IMR-90 (cell line): ENCODE results near the gene DIP2B. TPM values are rescaled to one million over a fixed set of nuclear protein-coding genes. Genes with fewer than 3 reads are reported as not detected.

Experiments used
- ATAC-seq: fragments of 200-7000 bp; cut with Tn5 transposase; 2 replicates; pipeline ENCODE4 v1.9.1; 2020; ENCODE audit warnings: low read depth, mild to moderate bottlenecking, moderate library complexity
- BruUV-seq: library from RNA; stranded (reverse); fragments of 400-500 nt; replicated peaks from 2 replicates; lab custom pipeline; 2021; lab: Mats Ljungman, UMichigan
- CTCF ChIA-PET: fragments of 300-600 bp; formaldehyde crosslinking; extraction: SDS; loops from one replicate; lab custom pipeline; 2021; ENCODE audit warnings: antibody characterized with exemption; lab: Yijun Ruan, JAX
- POLR2A ChIA-PET: fragments of 300-600 bp; sonication (Branson Sonifier 250); formaldehyde crosslinking; loops from one replicate; lab custom pipeline; 2022; ENCODE audit warnings: antibody characterized with exemption; ENCODE audit not compliant: unreplicated experiment; lab: Charles Lee
- DNase-seq: peaks from one replicate; pipeline ENCODE4 v3.0.0; 2013
- H2AFZ ChIP-seq: replicated peaks from 2 replicates; pipeline ENCODE3; 2013; ENCODE audit warnings: low read length, mild to moderate bottlenecking; ENCODE audit not compliant: poor library complexity
- H2AK5ac ChIP-seq: 2 replicates; pipeline ENCODE4 v1.6.1; 2013; ENCODE audit warnings: low read depth, low read length, inconsistent platforms
- H2AK9ac ChIP-seq: replicated peaks from 2 replicates; pipeline ENCODE3; 2013; ENCODE audit warnings: mild to moderate bottlenecking, low read depth, low read length, moderate library complexity; ENCODE audit not compliant: poor library complexity
- H2BK120ac ChIP-seq: 2 replicates; pipeline ENCODE4 v1.6.1; 2013; ENCODE audit warnings: low read depth, low read length, inconsistent platforms
- H2BK15ac ChIP-seq: 3 replicates; pipeline ENCODE4 v1.6.1; 2013; ENCODE audit warnings: low read depth, low read length, inconsistent platforms
- H2BK20ac ChIP-seq: 2 replicates; pipeline ENCODE4 v1.6.1; 2013; ENCODE audit warnings: low read depth, mild to moderate bottlenecking, inconsistent platforms, low read length, moderate library complexity
- H2BK5ac ChIP-seq: 2 replicates; pipeline ENCODE4 v1.6.1; 2013; ENCODE audit warnings: mild to moderate bottlenecking, low read depth, low read length, inconsistent platforms; ENCODE audit not compliant: poor library complexity, severe bottlenecking
- H3K14ac ChIP-seq: replicated peaks from 2 replicates; pipeline ENCODE4 v1.6.1; 2013; ENCODE audit warnings: low read depth, low read length, inconsistent platforms
- H3K18ac ChIP-seq: 2 replicates; pipeline ENCODE4 v1.6.1; 2013; ENCODE audit warnings: low read depth, low read length, control low read depth
- H3K23ac ChIP-seq: 2 replicates; pipeline ENCODE4 v1.6.1; 2013; ENCODE audit warnings: low read depth, low read length, inconsistent platforms
- H3K27ac ChIP-seq: 2 replicates; pipeline ENCODE4 v1.5.1; 2013; ENCODE audit warnings: mild to moderate bottlenecking, control low read depth, low read length; ENCODE audit not compliant: insufficient read depth
- H3K27me3 ChIP-seq: 2 replicates; pipeline ENCODE4 v1.6.1; 2013; ENCODE audit warnings: low read length; ENCODE audit not compliant: control insufficient read depth, insufficient read depth
- H3K36me3 ChIP-seq: 2 replicates; pipeline ENCODE4 v1.6.1; 2013; ENCODE audit warnings: low read length, mixed read lengths; ENCODE audit not compliant: control insufficient read depth, insufficient read depth
- H3K4ac ChIP-seq: 2 replicates; pipeline ENCODE4 v1.6.1; 2013; ENCODE audit warnings: low read depth, low read length, inconsistent platforms
- H3K4me1 ChIP-seq: 2 replicates; pipeline ENCODE4 v1.6.1; 2013; ENCODE audit warnings: low read length, mixed read lengths; ENCODE audit not compliant: control insufficient read depth, insufficient read depth
- H3K4me2 ChIP-seq: 2 replicates; pipeline ENCODE4 v1.6.1; 2013; ENCODE audit warnings: low read depth, mild to moderate bottlenecking, control low read depth, low read length, moderate library complexity
- H3K4me3 ChIP-seq: 2 replicates; pipeline ENCODE4 v1.5.1; 2013; ENCODE audit warnings: low read depth, mild to moderate bottlenecking, control low read depth, low read length, moderate library complexity; ENCODE audit not compliant: insufficient read depth
- H3K56ac ChIP-seq: 2 replicates; pipeline ENCODE4 v1.6.1; 2013; ENCODE audit warnings: low read length, inconsistent platforms; ENCODE audit not compliant: insufficient read depth; ENCODE audit errors: extremely low read depth
- H3K79me1 ChIP-seq, 2 experiments: 2 replicates each; pipeline ENCODE4 v1.6.1; 2013; ENCODE audit warnings: low read length in 2 of 2, inconsistent platforms in 1 of 2, low read depth in 1 of 2
- H3K9ac ChIP-seq: 2 replicates; pipeline ENCODE4 v1.6.1; 2013; ENCODE audit warnings: low read depth, low read length, control low read depth
- H3K9me1 ChIP-seq: 2 replicates; pipeline ENCODE4 v1.6.1; 2013; ENCODE audit warnings: low read length, inconsistent platforms; ENCODE audit not compliant: insufficient read depth
- H3K9me3 ChIP-seq: 2 replicates; pipeline ENCODE4 v1.6.1; 2013; ENCODE audit warnings: low read length; ENCODE audit not compliant: control insufficient read depth, insufficient read depth
- H4K20me1 ChIP-seq: 2 replicates; pipeline ENCODE4 v1.6.1; 2013; ENCODE audit warnings: low read length, inconsistent platforms; ENCODE audit not compliant: insufficient read depth
- H4K5ac ChIP-seq: 2 replicates; pipeline ENCODE4 v1.6.1; 2013; ENCODE audit warnings: mild to moderate bottlenecking, low read depth, low read length, control low read depth
- H4K8ac ChIP-seq, 2 experiments: 2 replicates each; pipeline ENCODE4 v1.6.1; 2013; ENCODE audit warnings: low read depth in 2 of 2, low read length in 2 of 2, control low read depth in 1 of 2, inconsistent platforms in 1 of 2
- H4K91ac ChIP-seq: 2 replicates; pipeline ENCODE4 v1.6.1; 2013; ENCODE audit warnings: low read depth, low read length, inconsistent platforms; ENCODE audit not compliant: insufficient read depth
- BHLHE40 ChIP-seq: fragments of 150-350 bp; IDR thresholded peaks from 2 replicates; pipeline ENCODE4 v1.6.1; 2016; ENCODE audit warnings: mild to moderate bottlenecking, low read depth, low read length
- CHD1 ChIP-seq: IDR thresholded peaks from 2 replicates; pipeline ENCODE4 v1.6.1; 2012; ENCODE audit warnings: low read depth, low read length, improper control_type of control experiment
- ELK1 ChIP-seq: fragments of 150-350 bp; IDR thresholded peaks from 2 replicates; pipeline ENCODE4 v1.6.1; 2016; ENCODE audit warnings: low read depth, mild to moderate bottlenecking, low read length, moderate library complexity, borderline replicate concordance
- FOS ChIP-seq: fragments of 150-350 bp; IDR thresholded peaks from 2 replicates; pipeline ENCODE4 v1.6.1; 2016; ENCODE audit warnings: low read depth, low read length
- POLR2A ChIP-seq: IDR thresholded peaks from 2 replicates; pipeline ENCODE4 v1.6.1; 2012; ENCODE audit warnings: mild to moderate bottlenecking, low read depth, low read length
- RAD21 ChIP-seq: IDR thresholded peaks from 2 replicates; pipeline ENCODE4 v1.6.1; 2012; ENCODE audit warnings: low read length, improper control_type of control experiment
- WGBS, 2 experiments: methylation state at CpG; one replicate each; pipeline versions ENCODE4 v1.1.5 to v1.1.7; 2013; ENCODE audit warnings: missing lambda C conversion rate in 2 of 2; ENCODE audit not compliant: insufficient read length in 1 of 2; ENCODE audit errors: extremely low coverage in 2 of 2; 5-methylcytosine and 5-hydroxymethylcytosine counted together
- dilution Hi-C: fragments of 300-500 bp; cut with HindIII; formaldehyde crosslinking; loops from one replicate; pipeline ENCODE4 v1.14.3; 2018; ENCODE audit warnings: low sequenced_read_pairs; ENCODE audit not compliant: unreplicated experiment
- in situ Hi-C: fragments of 300-500 bp; cut with MboI; formaldehyde crosslinking; loops from 3 replicates; pipeline ENCODE4 v1.14.3; 2019; ENCODE audit warnings: low sequenced_read_pairs, inconsistent platforms, mixed read lengths
- intact Hi-C: fragments of 100-400 bp; cut with micrococcal nuclease; formaldehyde crosslinking; loops from 2 replicates; pipeline ENCODE4 v1.10.0; 2022
- polyA plus RNA-seq, 3 experiments: library from polyadenylated mRNA; depleted of rRNA; stranded (reverse); fragments of >200 nt; gene quantifications; 2 replicates each; pipeline ENCODE4 v1.2.3, GENCODE V29; 2012; ENCODE audit warnings: low replicate concordance in 1 of 3
- total RNA-seq: library from RNA; depleted of rRNA; stranded (reverse); fragments of >200 nt; gene quantifications from 2 replicates; pipeline ENCODE4 v1.2.3, GENCODE V29; 2012

The DIP2B gene
- total and polyA plus RNA-seq, 2 of the 4 experiments (the other 2 are of a cell fraction), result 7.7 to 12.9 TPM

DNA sequence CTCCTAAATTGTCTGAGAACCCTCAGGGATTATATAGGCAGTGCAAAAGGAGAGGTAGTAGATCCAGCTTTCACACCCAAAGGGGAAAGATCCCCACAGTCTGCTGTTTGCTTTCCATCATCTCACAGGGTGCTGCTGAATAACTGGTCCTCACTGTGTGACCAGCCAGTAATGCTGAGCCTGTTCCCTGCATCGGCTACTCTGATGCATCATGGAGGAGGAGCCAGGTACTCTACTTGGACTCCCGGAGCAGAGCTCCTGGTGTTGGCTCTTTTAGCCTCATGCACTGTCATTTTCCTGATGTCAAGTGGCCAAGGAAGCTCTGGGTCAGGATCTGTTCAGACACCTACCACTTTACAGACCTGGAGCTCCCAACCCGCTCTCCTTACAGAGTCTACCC lies 131.7 kb downstream of the DIP2B start:
- H2BK5ac ChIP-seq, result no peak overlapping the region
- intact Hi-C loops, result loop anchor here (5.0 kb wide), 1 partner anchor 64 kb away; no protein-coding TSS in a partner anchor
- H2AK9ac ChIP-seq, result no peak overlapping the region
- no peaks in the 10 kb centered on the region for H3K9me3 ChIP-seq
- H2AK5ac ChIP-seq, result no peak overlapping the region
- H3K9ac ChIP-seq, result no peak overlapping the region
- H4K20me1 ChIP-seq, result peaks cover 3% of the 10 kb centered on the region; the same call in 1 of the 2 replicates
- H3K27ac ChIP-seq, result no peak overlapping the region
- H4K91ac ChIP-seq, result no peak overlapping the region
- in situ Hi-C loops, result loop anchor here (5.0 kb wide), 1 partner anchor 129 kb away; no protein-coding TSS in a partner anchor
- TF ChIP-seq FOS (no peak), BHLHE40 (no peak), POLR2A (no peak), CHD1 (no peak), ELK1 (no peak), RAD21 (no peak)
- no peak overlapping the region for H3K18ac ChIP-seq
- H4K8ac ChIP-seq, result no peak overlapping the region
- no peak overlapping the region for H3K14ac ChIP-seq
- POLR2A ChIA-PET, result no interaction called here
- CTCF ChIA-PET, result no interaction called here
- H3K56ac ChIP-seq, result no peak overlapping the region
- H2BK20ac ChIP-seq, result no peak overlapping the region
- H3K9me1 ChIP-seq, result peaks cover 1% of the 10 kb centered on the region; the same call in 1 of the 2 replicates
- H3K4me2 ChIP-seq, result no peak overlapping the region
- H2AFZ ChIP-seq, result no peak overlapping the region
- no peak; the same call in 1 of the 2 replicates for ATAC-seq
- no TSS peak for BruUV-seq
- H3K79me1 ChIP-seq, result peaks cover 14 to 46% of the 10 kb centered on the region in 2 experiments; a peak in 3 of 4 replicates
- no peak for DNase-seq
- H3K4me3 ChIP-seq, result no peak overlapping the region
- dilution Hi-C loops, result no loop called here
- no peak overlapping the region for H3K4ac ChIP-seq
- 71% methylated on average over 1 of the region's 3 CpGs; no CpG with 5 or more reads in 1 of the 2 experiments for whole genome bisulfite sequencing, 2 experiments
- H2BK15ac ChIP-seq, result no peak overlapping the region
- peaks cover 3% of the 10 kb centered on the region; the same call in 1 of the 2 replicates for H3K36me3 ChIP-seq
- H3K4me1 ChIP-seq, result peaks cover 2% of the 10 kb centered on the region
- no peak overlapping the region for H2BK120ac ChIP-seq
- H4K5ac ChIP-seq, result no peak overlapping the region
- no peak overlapping the region for H3K23ac ChIP-seq
- no peaks in the 10 kb centered on the region for H3K27me3 ChIP-seq
